GM06990 (cell line): Measurements from ENCODE around the gene MRPL43.

Source experiments
- DNase-seq: peaks from one replicate; pipeline ENCODE4 v3.0.0-alpha.2; 2011; ENCODE audit not compliant: insufficient read length; ENCODE audit errors: extremely low read depth
- H3K27me3 ChIP-seq: replicated peaks from 2 replicates; pipeline ENCODE4 v1.6.0; 2011; ENCODE audit warnings: low read length; ENCODE audit not compliant: control insufficient read depth, insufficient read depth
- H3K36me3 ChIP-seq: 2 replicates; pipeline ENCODE4 v1.5.1; 2011; ENCODE audit warnings: low read length; ENCODE audit not compliant: control insufficient read depth, insufficient read depth
- H3K4me3 ChIP-seq: replicated peaks from 2 replicates; pipeline ENCODE4 v1.5.1; 2011; ENCODE audit warnings: low read depth, mild to moderate bottlenecking, control low read depth, low read length
- TF ChIP-seq, protein P1 (sequence below): IDR thresholded peaks from 2 replicates; pipeline ENCODE4 v1.5.1; 2011; ENCODE audit warnings: low read length, control low read depth, mild to moderate bottlenecking, inconsistent platforms; ENCODE audit not compliant: insufficient read depth, poor library complexity, severe bottlenecking

Gene MRPL43

DNA sequence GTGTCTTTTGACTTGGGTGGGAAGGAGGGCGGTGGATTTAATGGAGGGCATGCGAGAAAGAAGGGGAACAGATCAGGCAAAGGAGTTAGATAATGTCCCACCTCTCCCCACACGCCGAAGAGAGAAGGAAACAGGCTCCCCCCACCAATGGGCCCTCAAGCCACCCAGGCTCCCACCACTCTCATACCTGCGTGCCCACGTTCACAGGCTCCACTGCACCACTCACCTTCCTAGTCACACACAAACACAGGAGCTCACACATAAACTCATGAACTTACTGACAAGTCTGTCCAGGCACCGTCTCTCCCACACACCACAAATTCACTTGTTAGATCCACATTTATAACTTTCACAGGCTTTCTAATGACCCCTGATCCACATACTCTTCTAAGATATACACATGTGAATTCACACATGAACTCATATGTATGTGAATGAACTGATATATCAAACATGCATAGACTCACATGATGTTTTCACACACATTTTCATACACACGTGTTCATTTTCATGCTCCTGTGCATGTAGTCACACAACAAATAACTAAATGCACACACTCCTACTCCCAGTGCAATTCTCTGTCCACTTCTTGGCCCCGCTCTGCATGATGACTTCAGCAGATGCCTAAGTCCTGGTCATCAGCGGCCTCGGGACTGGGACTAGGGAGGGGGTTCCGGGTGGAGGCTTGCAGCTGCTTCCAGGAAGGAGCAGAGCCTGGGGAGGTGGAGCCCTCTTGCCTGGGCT lies 13.8 kb upstream of the MRPL43 start:
- Histone ChIP-seq H3K4me3 (no peak overlapping the region), H3K27me3 (no peaks in the 10 kb centered on the region), H3K36me3 (peaks cover 4% of the 10 kb centered on the region)
- no peak for DNase-seq
- TF ChIP-seq, protein P1, sequence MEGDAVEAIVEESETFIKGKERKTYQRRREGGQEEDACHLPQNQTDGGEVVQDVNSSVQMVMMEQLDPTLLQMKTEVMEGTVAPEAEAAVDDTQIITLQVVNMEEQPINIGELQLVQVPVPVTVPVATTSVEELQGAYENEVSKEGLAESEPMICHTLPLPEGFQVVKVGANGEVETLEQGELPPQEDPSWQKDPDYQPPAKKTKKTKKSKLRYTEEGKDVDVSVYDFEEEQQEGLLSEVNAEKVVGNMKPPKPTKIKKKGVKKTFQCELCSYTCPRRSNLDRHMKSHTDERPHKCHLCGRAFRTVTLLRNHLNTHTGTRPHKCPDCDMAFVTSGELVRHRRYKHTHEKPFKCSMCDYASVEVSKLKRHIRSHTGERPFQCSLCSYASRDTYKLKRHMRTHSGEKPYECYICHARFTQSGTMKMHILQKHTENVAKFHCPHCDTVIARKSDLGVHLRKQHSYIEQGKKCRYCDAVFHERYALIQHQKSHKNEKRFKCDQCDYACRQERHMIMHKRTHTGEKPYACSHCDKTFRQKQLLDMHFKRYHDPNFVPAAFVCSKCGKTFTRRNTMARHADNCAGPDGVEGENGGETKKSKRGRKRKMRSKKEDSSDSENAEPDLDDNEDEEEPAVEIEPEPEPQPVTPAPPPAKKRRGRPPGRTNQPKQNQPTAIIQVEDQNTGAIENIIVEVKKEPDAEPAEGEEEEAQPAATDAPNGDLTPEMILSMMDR, result no peak

GRCh38 chr10:101000127-101000914 lies 13.0 kb upstream of the MRPL43 start:
- H3K27me3 ChIP-seq, result no peaks in the 10 kb centered on the region
- no peak for DNase-seq
- peak overlapping the region; percentile 53 for H3K4me3 ChIP-seq
- TF ChIP-seq, protein P1, result no peak
- peaks cover 4% of the 10 kb centered on the region for H3K36me3 ChIP-seq

GRCh38 chr10:100999742-101000126 lies 12.4 kb upstream of the MRPL43 start, which contains the start of gene LZTS2:
Gene LZTS2 (plus strand): TSS chr10:100999808. CDS start chr10:101002539, 2,731 bp downstream.
- TF ChIP-seq, protein P1, result no peak
- H3K36me3 ChIP-seq, result peaks cover 5% of the 10 kb centered on the region
- DNase-seq, result no peak

GRCh38 chr10:100998991-100999741 lies 11.9 kb upstream of the MRPL43 start:
- peaks cover 5% of the 10 kb centered on the region for H3K36me3 ChIP-seq
- peak overlapping the region; percentile 92 for H3K4me3 ChIP-seq
- DNase-seq, result peak; percentile 81
- TF ChIP-seq, protein P1, result peak; percentile 65
- H3K27me3 ChIP-seq, result no peaks in the 10 kb centered on the region

More at GRCh38 chr10:100999742-101000126, 12.4 kb upstream of the MRPL43 start, which contains the start of gene LZTS2:
- H3K4me3 ChIP-seq, result peak within 1 kb of the TSS; percentile 92
- H3K27me3 ChIP-seq, result no peaks in the 10 kb centered on the region

DNA sequence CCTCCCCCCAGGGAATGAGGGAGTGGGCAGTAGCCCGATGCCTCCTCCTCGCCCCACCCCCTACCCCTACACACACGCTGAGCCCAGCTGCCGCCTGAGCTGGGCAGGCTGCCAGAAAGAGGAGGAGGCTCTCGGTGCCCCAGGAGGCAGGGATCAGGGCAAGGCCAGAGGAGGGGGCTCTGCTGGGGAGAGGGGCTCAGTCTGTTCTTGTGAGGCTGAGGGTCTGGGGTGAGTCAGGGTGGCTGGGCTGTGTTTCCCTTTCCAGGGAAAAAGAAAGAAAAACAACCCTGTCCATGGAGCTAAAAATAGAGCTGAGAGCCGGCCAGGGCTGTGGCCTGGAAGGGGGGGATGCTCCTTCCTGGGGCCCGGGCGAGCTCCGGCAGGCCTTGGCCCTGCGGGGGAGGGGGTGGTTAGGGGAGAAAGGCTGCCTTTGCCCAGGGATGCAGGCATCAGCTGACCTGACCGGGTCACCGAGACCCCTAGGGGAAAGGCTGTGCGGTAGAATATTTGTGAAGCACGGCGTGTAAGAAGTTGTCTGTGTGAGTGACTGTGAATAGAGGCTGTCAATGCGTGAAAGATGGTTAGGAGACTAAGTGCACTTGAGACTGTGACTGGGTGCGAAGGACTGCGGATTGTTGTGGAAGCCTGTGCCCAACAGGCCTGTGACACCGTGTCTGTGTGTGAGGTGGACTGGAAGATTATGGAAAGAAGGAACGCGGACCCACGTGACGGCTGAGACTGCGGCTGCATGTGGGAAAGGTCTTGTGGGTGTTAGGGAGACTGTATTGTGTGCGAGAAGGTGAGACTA lies 11.1 kb upstream of the MRPL43 start:
- Histone ChIP-seq H3K4me3 (peak overlapping the region; percentile 92), H3K36me3 (peaks cover 3% of the 10 kb centered on the region), H3K27me3 (no peaks in the 10 kb centered on the region)
- TF ChIP-seq, protein P1, result no peak
- peak; percentile 67 for DNase-seq
